ENCODE measurements around the gene FCRL5. TPM values are rescaled to one million over a fixed set of nuclear protein-coding genes. Genes with fewer than 3 reads are reported as not detected.

Gene FCRL5
- total and polyA plus RNA-seq, 9 of the 15 experiments (the other 6 are each of a cell fraction or from before 2014, with no cell fraction given) = not detected

GRCh38 chr1:157580179-157580827 lies 28.0 kb upstream of the FCRL5 start (continued):
- TF ChIP-seq GTF3C2 (IDR thresholded peaks at IDR 0.05; ENCODE audit: borderline replicate concordance, extremely low read depth, insufficient read length) (no peak), CBX8 (IDR thresholded peaks at IDR 0.05; ENCODE audit: borderline replicate concordance, extremely low read depth, low read depth, low read length, poor library complexity, severe bottlenecking) (no peak), USF1 (CRISPR knock-in tag; IDR thresholded peaks at IDR 0.05) (no peak), ZNF655 (CRISPR knock-in tag; IDR thresholded peaks at IDR 0.05) (no peak), NFE2 (IDR thresholded peaks at IDR 0.05; ENCODE audit: low read depth) (no peak), ASH1L (IDR thresholded peaks at IDR 0.05; ENCODE audit: borderline replicate concordance, low read depth, partially characterized antibody) (no peak), CREB1 (IDR thresholded peaks at IDR 0.05) (no peak), CREB1 (CRISPR knock-in tag; IDR thresholded peaks at IDR 0.05) (no peak), PHF20 (IDR thresholded peaks at IDR 0.05; ENCODE audit: partially characterized antibody) (no peak), BCOR (IDR thresholded peaks at IDR 0.05) (no peak), RAD21 (CRISPR knock-in tag; conservative IDR thresholded peaks at IDR 0.05 in 1 of 2, IDR thresholded peaks at IDR 0.05 in 1 of 2) (peak in 1 of 2 experiments; percentile 67), SP2 (IDR thresholded peaks at IDR 0.05; ENCODE audit: extremely low read depth, low read depth, low read length, poor library complexity, severe bottlenecking) (no peak), PRPF4 (IDR thresholded peaks at IDR 0.05; ENCODE audit: insufficient read depth, low read depth, low read length, poor library complexity, severe bottlenecking) (no peak), SMAD1 (IDR thresholded peaks at IDR 0.05; ENCODE audit: low read depth, low read length, partially characterized antibody) (no peak), SOX6 (IDR thresholded peaks at IDR 0.05) (no peak), ZNF592 (IDR thresholded peaks at IDR 0.05) (no peak), TEAD4 (IDR thresholded peaks at IDR 0.05; ENCODE audit: low read length) (peak; percentile 90), TEAD4 (CRISPR knock-in tag; IDR thresholded peaks at IDR 0.05; ENCODE audit: borderline replicate concordance) (peak; percentile 69; the same call in 1 of the 2 replicates), RUNX1 (IDR thresholded peaks at IDR 0.05; ENCODE audit: low read depth) (no peak)

Data from K562 (cell line).